Hepatocyte (in vitro differentiated cells): ENCODE data around the gene STIP1.

Experiments used
- EZH2 ChIP-seq: fragments of 200-600 bp; sonication (generic); IDR thresholded peaks from 2 replicates; pipeline ENCODE4 v1.6.1; 2016; ENCODE audit warnings: antibody characterized with exemption, mild to moderate bottlenecking, borderline replicate concordance
- EZH2phosphoT487 ChIP-seq: fragments of 200-600 bp; sonication (generic); IDR thresholded peaks from one replicate; pipeline ENCODE4 v1.6.1; 2018; ENCODE audit warnings: antibody characterized with exemption, mild to moderate bottlenecking, low read depth, moderate library complexity; ENCODE audit not compliant: unreplicated experiment, severe bottlenecking
- TF ChIP-seq, protein P1 (sequence below): fragments of 200-600 bp; sonication (generic); IDR thresholded peaks from 2 replicates; pipeline ENCODE4 v1.5.1; 2016; ENCODE audit warnings: antibody characterized with exemption, mild to moderate bottlenecking; ENCODE audit not compliant: poor library complexity

DNA sequence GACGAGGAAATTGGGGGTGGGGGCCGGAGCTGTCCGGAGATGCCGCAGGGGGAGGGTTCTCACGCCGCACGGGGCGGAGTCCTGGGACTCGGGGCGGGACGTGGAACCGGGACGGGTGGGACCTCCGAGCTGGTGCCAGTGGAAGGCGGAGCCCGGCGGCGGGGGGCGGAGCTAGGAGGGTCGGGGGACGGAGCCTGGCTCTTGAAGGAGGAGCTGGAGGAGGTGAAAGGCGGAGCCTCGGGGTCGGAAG lies 55.2 kb downstream of the STIP1 start:
- TF ChIP-seq, protein P1, sequence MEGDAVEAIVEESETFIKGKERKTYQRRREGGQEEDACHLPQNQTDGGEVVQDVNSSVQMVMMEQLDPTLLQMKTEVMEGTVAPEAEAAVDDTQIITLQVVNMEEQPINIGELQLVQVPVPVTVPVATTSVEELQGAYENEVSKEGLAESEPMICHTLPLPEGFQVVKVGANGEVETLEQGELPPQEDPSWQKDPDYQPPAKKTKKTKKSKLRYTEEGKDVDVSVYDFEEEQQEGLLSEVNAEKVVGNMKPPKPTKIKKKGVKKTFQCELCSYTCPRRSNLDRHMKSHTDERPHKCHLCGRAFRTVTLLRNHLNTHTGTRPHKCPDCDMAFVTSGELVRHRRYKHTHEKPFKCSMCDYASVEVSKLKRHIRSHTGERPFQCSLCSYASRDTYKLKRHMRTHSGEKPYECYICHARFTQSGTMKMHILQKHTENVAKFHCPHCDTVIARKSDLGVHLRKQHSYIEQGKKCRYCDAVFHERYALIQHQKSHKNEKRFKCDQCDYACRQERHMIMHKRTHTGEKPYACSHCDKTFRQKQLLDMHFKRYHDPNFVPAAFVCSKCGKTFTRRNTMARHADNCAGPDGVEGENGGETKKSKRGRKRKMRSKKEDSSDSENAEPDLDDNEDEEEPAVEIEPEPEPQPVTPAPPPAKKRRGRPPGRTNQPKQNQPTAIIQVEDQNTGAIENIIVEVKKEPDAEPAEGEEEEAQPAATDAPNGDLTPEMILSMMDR = no peak
- TF ChIP-seq EZH2 (no peak), EZH2phosphoT487 (no peak)
